ENCODE measurements around the gene GLRX.
"Not testable (repeated sequence)": the region's sequence is repeated elsewhere in the genome, so short reads cannot be mapped to it uniquely, and the experiment has no call there.

The GLRX gene

GRCh38 chr5:95851141-95851540 lies 28.6 kb upstream of the GLRX start:
- DNase-seq: not testable (repeated sequence)

GRCh38 chr5:95850391-95850894 lies 27.9 kb upstream of the GLRX start:
- no peak for DNase-seq

- no peak for DNase-seq
Measured at GRCh38 chr5:95848701-95849100, 26.2 kb upstream of the GLRX start.

GRCh38 chr5:95847261-95847592 lies 24.7 kb upstream of the GLRX start:
- no peak for DNase-seq

GRCh38 chr5:95846554-95847260 lies 24.2 kb upstream of the GLRX start:
- DNase-seq: peak; percentile 84

- peak; percentile 24 for DNase-seq
Measured at GRCh38 chr5:95845391-95845790, 22.9 kb upstream of the GLRX start.

GRCh38 chr5:95843733-95844223 lies 21.3 kb upstream of the GLRX start:
- DNase-seq: peak; percentile 64

- peak; percentile 96 for DNase-seq
Measured at GRCh38 chr5:95842854-95843544, 20.5 kb upstream of the GLRX start.

- no peak for DNase-seq
Measured at GRCh38 chr5:95841914-95842812, 19.6 kb upstream of the GLRX start.

- DNase-seq: no peak
Measured at GRCh38 chr5:95840956-95841705, 18.6 kb upstream of the GLRX start.

- DNase-seq: no peak
Measured at GRCh38 chr5:95839658-95840057, 17.1 kb upstream of the GLRX start.

GRCh38 chr5:95838556-95838955 lies 16.0 kb upstream of the GLRX start:
- DNase-seq: no peak

GRCh38 chr5:95838001-95838520 lies 15.5 kb upstream of the GLRX start:
- DNase-seq: no peak

- DNase-seq: no peak
Measured at GRCh38 chr5:95837492-95837891, 15.0 kb upstream of the GLRX start.

- DNase-seq: not testable (repeated sequence)
Measured at GRCh38 chr5:95836971-95837370, 14.4 kb upstream of the GLRX start.

GRCh38 chr5:95836544-95836943 lies 14.0 kb upstream of the GLRX start:
- no peak for DNase-seq

GRCh38 chr5:95835682-95836385 lies 13.3 kb upstream of the GLRX start:
- DNase-seq: no peak

- DNase-seq: peak; percentile 61
Measured at GRCh38 chr5:95832664-95833063, 10.1 kb upstream of the GLRX start.

GRCh38 chr5:95830226-95830625 lies 7.7 kb upstream of the GLRX start:
- peak; percentile 34 for DNase-seq

- DNase-seq: peak; percentile 54
Measured at GRCh38 chr5:95827892-95828246, 5.3 kb upstream of the GLRX start.

Measured in OCI-M1 (cell line).